ENCODE data around the gene HBP1.

DNA sequence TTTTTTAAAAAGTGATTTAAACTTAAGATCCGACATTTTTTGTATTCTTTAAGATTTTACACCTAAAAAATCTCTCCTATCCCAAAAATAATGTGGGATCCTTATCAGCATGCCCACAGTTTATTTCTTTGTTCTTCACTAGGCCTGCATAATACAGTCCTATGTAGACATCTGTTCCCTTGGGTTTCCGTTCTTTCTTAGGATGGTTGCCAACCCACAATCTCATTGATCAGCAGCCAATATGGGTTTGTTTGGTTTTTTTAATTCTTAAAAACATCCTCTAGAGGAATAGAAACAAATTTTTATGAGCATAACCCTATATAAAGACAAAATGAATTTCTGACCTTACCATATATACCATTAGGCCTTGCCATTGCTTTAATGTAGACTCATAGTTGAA, 8.4 kb upstream of the HBP1 start:
- TF ChIP-seq POLR2A (IDR thresholded peaks at IDR 0.05; ENCODE audit: low read length) (no peak), GATA1 (IDR thresholded peaks at IDR 0.05; ENCODE audit: low read depth, low read length) (no peak)
